GM12801 (cell line): ENCODE results near the gene ZNF488.

Source experiments
- CTCF ChIP-seq: IDR thresholded peaks from one replicate; pipeline ENCODE4 v1.5.1; 2011; ENCODE audit warnings: control low read depth; ENCODE audit not compliant: insufficient read length; ENCODE audit errors: extremely low read depth

ZNF488 gene

GRCh38 chr10:47419421-47419820 lies 35.3 kb upstream of the ZNF488 start:
- no peak for TF ChIP-seq CTCF

GRCh38 chr10:47418966-47419365 lies 34.9 kb upstream of the ZNF488 start:
- no peak for TF ChIP-seq CTCF

GRCh38 chr10:47418321-47418720 lies 34.2 kb upstream of the ZNF488 start:
- no peak for TF ChIP-seq CTCF

GRCh38 chr10:47415520-47416304 lies 31.6 kb upstream of the ZNF488 start:
- TF ChIP-seq CTCF, result no peak

- no peak for TF ChIP-seq CTCF
These were observed 30.8 kb upstream of the ZNF488 start for GRCh38 chr10:47414752-47415519.

- TF ChIP-seq CTCF, result no peak
These were observed 30.1 kb upstream of the ZNF488 start for GRCh38 chr10:47414227-47414592.

- TF ChIP-seq CTCF, result no peak
These were observed 29.6 kb upstream of the ZNF488 start for GRCh38 chr10:47413531-47414226.
